HL-60 (cell line): ENCODE data around the gene EPB42.
A peak's percentile ranks its signal among the peaks of the same experiment; 100 is the strongest.

Experiments
- POLR2AphosphoS5 ChIP-seq: IDR thresholded peaks from 2 replicates; pipeline ENCODE4 v1.6.1; 2012; ENCODE audit warnings: low read depth
- SPI1 ChIP-seq: IDR thresholded peaks from 2 replicates; pipeline ENCODE4 v1.6.1; 2012; ENCODE audit warnings: low read depth, mild to moderate bottlenecking, borderline replicate concordance
- TF ChIP-seq, protein P1 (sequence below): IDR thresholded peaks from one replicate; pipeline ENCODE4 v1.5.1; 2011; ENCODE audit warnings: low read length, control low read depth, inconsistent platforms; ENCODE audit not compliant: insufficient read depth

DNA sequence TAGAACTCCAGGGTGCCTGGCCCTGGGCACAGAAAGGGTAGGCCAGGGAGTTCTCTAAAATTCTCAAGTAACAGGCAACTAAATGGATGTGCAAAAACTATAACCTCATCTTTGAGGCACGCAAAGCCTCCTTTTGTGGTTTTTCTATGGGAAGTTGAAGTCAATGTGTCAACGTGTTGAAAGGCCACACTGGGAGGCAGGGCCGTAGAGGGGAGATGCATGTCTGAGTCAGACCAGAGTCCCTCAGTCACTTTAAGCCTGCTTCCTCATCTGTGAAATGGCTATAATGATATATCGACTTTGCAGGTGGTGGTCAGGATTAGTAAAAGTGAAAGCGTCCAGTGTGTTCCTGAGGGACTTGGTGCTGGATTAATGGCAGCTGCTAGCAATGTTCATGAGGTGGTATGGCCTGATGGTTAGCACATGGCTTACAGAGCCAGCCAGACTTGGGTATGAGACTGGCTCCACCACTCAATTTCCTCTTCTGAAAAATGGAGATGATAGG is 28.9 kb upstream of the EPB42 start:
- TF ChIP-seq, protein P1, sequence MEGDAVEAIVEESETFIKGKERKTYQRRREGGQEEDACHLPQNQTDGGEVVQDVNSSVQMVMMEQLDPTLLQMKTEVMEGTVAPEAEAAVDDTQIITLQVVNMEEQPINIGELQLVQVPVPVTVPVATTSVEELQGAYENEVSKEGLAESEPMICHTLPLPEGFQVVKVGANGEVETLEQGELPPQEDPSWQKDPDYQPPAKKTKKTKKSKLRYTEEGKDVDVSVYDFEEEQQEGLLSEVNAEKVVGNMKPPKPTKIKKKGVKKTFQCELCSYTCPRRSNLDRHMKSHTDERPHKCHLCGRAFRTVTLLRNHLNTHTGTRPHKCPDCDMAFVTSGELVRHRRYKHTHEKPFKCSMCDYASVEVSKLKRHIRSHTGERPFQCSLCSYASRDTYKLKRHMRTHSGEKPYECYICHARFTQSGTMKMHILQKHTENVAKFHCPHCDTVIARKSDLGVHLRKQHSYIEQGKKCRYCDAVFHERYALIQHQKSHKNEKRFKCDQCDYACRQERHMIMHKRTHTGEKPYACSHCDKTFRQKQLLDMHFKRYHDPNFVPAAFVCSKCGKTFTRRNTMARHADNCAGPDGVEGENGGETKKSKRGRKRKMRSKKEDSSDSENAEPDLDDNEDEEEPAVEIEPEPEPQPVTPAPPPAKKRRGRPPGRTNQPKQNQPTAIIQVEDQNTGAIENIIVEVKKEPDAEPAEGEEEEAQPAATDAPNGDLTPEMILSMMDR: no peak
- TF ChIP-seq POLR2AphosphoS5 (peak; percentile 94), SPI1 (peak; percentile 80; the same call in 1 of the 2 replicates)
